ENCODE results near the gene RBM24. TPM values are rescaled to one million over a fixed set of nuclear protein-coding genes. Genes with fewer than 3 reads are reported as not detected.

Gene RBM24
- total and polyA plus RNA-seq, 9 of the 15 experiments (the other 6 are each of a cell fraction or from before 2014, with no cell fraction given) = not detected

DNA sequence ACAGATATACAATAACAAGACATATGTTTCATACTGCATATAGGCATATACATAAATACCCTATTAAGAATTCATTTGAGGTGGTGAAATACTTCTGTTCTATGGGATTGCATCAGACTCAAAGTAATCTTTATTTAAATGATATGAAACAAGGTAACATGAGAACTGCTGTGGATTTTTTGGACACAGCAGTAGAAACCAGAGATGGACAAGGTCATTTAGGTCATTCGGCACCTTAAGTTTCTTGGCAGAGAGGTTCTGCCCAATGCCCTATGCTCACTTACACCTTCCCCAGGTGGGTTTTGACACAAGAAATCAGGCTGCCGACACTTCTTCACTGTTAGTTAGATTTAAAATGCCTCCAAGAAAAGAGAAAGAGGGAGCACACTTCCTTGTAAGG, 43.9 kb upstream of the RBM24 start (continued):
- TF ChIP-seq, protein P1, sequence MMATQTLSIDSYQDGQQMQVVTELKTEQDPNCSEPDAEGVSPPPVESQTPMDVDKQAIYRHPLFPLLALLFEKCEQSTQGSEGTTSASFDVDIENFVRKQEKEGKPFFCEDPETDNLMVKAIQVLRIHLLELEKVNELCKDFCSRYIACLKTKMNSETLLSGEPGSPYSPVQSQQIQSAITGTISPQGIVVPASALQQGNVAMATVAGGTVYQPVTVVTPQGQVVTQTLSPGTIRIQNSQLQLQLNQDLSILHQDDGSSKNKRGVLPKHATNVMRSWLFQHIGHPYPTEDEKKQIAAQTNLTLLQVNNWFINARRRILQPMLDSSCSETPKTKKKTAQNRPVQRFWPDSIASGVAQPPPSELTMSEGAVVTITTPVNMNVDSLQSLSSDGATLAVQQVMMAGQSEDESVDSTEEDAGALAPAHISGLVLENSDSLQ (IDR thresholded peaks at IDR 0.05) = no peak
- TF ChIP-seq RFX1 (IDR thresholded peaks at IDR 0.05) (no peak), ZNF175 (CRISPR knock-in tag; IDR thresholded peaks at IDR 0.05; ENCODE audit: low read depth) (no peak), ZNF3 (CRISPR knock-in tag; IDR thresholded peaks at IDR 0.05) (no peak), MXI1 (IDR thresholded peaks at IDR 0.05; ENCODE audit: low read depth, low read length) (no peak), ATF1 (CRISPR knock-in tag; IDR thresholded peaks at IDR 0.05) (no peak), ATF1 (tag; IDR thresholded peaks at IDR 0.05) (no peak)
- TF ChIP-seq, protein P2, sequence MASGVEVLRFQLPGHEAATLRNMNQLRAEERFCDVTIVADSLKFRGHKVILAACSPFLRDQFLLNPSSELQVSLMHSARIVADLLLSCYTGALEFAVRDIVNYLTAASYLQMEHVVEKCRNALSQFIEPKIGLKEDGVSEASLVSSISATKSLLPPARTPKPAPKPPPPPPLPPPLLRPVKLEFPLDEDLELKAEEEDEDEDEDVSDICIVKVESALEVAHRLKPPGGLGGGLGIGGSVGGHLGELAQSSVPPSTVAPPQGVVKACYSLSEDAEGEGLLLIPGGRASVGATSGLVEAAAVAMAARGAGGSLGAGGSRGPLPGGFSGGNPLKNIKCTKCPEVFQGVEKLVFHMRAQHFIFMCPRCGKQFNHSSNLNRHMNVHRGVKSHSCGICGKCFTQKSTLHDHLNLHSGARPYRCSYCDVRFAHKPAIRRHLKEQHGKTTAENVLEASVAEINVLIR (CRISPR knock-in tag; IDR thresholded peaks at IDR 0.05) = no peak

DNA sequence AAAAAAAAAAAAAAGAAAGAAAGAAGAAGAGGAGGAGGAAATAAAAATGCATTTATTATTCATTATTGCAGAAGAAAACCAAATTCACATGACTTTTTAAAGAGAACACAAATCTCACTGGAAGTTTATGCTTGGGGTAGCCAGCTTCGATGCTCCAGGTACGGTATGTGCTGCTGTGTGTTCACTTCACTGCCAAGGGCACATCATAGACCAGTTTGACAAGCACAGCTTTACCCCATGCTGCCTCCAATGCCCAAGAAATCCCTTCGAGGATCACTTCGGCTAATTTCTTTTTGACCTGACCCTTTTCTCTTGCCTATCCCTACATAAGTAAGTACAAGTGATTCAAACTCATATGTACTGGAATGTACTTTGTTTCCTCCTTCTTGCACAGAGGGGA, 41.9 kb upstream of the RBM24 start:
- Histone ChIP-seq H3K36me3 (ENCODE audit: control insufficient read depth, insufficient read depth, low read length) (no peaks in the 10 kb centered on the region), H3K4me3 (no peak overlapping the region), H4K20me1 (replicated peaks; ENCODE audit: control insufficient read depth, insufficient read depth, low read length) (no peaks in the 10 kb centered on the region), H3K27ac (ENCODE audit: extremely low read depth, low read depth, low read length) (no peak overlapping the region), H2AFZ (ENCODE audit: low read depth, low read length) (no peak overlapping the region), H3K9me1 (ENCODE audit: control insufficient read depth, insufficient read depth, low read length) (no peaks in the 10 kb centered on the region), H3K4me1 (replicated peaks in 1 of 2; ENCODE audit: control insufficient read depth in 2 of 2, insufficient read depth in 2 of 2, low read length in 2 of 2) (no peaks in the 10 kb centered on the region), H3K79me2 (ENCODE audit: control insufficient read depth, insufficient read depth, low read length) (no peaks in the 10 kb centered on the region), H3K27me3 (ENCODE audit: control insufficient read depth in 2 of 2, insufficient read depth in 2 of 2, low read length in 2 of 2) (no peaks in the 10 kb centered on the region), H3K9me3 (replicated peaks; ENCODE audit: control insufficient read depth, insufficient read depth, low read depth, low read length) (no peaks in the 10 kb centered on the region), H3K4me2 (ENCODE audit: insufficient read depth, low read length) (no peak overlapping the region), H3K9ac (ENCODE audit: insufficient read depth in 1 of 2, low read depth in 2 of 2, low read length in 2 of 2) (no peak overlapping the region)
- BruUV-seq (replicated peaks) = no TSS peak
- ChIA-PET POLR2A (no interaction called here), CTCF (ENCODE audit: low intra/inter-chr PET ratio) (no interaction called here)
- in situ Hi-C loops (cut with MboI) = no loop called here
- 0% methylated on average over 4 of the region's 4 CpGs for WGBS (ENCODE audit: insufficient coverage, low coverage, missing lambda C conversion rate)
- FAIRE-seq (no peak), DNase-seq (ENCODE audit: extremely low read depth in 1 of 4, low spot score in 3 of 4) (no peak), ATAC-seq (no peak)
- intact Hi-C loops (cut with micrococcal nuclease) = no loop called here
- TF ChIP-seq MYNN (IDR thresholded peaks at IDR 0.05) = no peak
- TF ChIP-seq MYNN (CRISPR knock-in tag; IDR thresholded peaks at IDR 0.05) = no peak
- no peak for TF ChIP-seq NFXL1 (CRISPR knock-in tag; IDR thresholded peaks at IDR 0.05)
- no peak for TF ChIP-seq ZNF133 (CRISPR knock-in tag; IDR thresholded peaks at IDR 0.05)
- no peak for TF ChIP-seq FOXA1 (IDR thresholded peaks at IDR 0.05; ENCODE audit: borderline replicate concordance)
- TF ChIP-seq, protein P3, sequence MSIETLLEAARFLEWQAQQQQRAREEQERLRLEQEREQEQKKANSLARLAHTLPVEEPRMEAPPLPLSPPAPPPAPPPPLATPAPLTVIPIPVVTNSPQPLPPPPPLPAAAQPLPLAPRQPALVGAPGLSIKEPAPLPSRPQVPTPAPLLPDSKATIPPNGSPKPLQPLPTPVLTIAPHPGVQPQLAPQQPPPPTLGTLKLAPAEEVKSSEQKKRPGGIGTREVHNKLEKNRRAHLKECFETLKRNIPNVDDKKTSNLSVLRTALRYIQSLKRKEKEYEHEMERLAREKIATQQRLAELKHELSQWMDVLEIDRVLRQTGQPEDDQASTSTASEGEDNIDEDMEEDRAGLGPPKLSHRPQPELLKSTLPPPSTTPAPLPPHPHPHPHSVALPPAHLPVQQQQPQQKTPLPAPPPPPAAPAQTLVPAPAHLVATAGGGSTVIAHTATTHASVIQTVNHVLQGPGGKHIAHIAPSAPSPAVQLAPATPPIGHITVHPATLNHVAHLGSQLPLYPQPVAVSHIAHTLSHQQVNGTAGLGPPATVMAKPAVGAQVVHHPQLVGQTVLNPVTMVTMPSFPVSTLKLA (conservative IDR thresholded peaks at IDR 0.05) = no peak
- TF ChIP-seq RFX1 (IDR thresholded peaks at IDR 0.05) = no peak
- no peak for TF ChIP-seq ZNF584 (CRISPR knock-in tag; IDR thresholded peaks at IDR 0.05; ENCODE audit: low read depth)
- TF ChIP-seq ZBED1 (IDR thresholded peaks at IDR 0.05) = no peak
- no peak for TF ChIP-seq KHSRP (IDR thresholded peaks at IDR 0.05)
- no peak for TF ChIP-seq CEBPG (CRISPR knock-in tag; IDR thresholded peaks at IDR 0.05)
- no peak for TF ChIP-seq CEBPG (tag; conservative IDR thresholded peaks at IDR 0.05 in 1 of 2, IDR thresholded peaks at IDR 0.05 in 1 of 2)
- no peak for TF ChIP-seq BMI1 (IDR thresholded peaks at IDR 0.05; ENCODE audit: low read length)
- TF ChIP-seq U2AF2 (optimal IDR thresholded peaks at IDR 0.05; ENCODE audit: low read depth, low read length) = no peak
